Panc1 (cell line): Measurements from ENCODE around the gene SH3GL1. TPM values are rescaled to one million over a fixed set of nuclear protein-coding genes. Genes with fewer than 3 reads are reported as not detected.

ENCODE experiments used
- ATAC-seq: fragments of 200-7000 bp; cut with Tn5 transposase; 2 replicates; pipeline ENCODE4 v1.9.1; 2020; ENCODE audit warnings: mild to moderate bottlenecking, moderate library complexity
- BruUV-seq: library from RNA; stranded (reverse); fragments of 400-500 nt; replicated peaks from 2 replicates; lab custom pipeline; 2021; lab: Mats Ljungman, UMichigan
- CTCF ChIA-PET: fragments of 300-600 bp; sonication (Branson Sonifier 250); formaldehyde crosslinking; loops from one replicate; lab custom pipeline; 2022; ENCODE audit warnings: antibody characterized with exemption; lab: Charles Lee
- POLR2A ChIA-PET: fragments of 300-600 bp; sonication (Branson Sonifier 250); formaldehyde crosslinking; loops from one replicate; lab custom pipeline; 2022; ENCODE audit warnings: antibody characterized with exemption; lab: Charles Lee
- DNase-seq: peaks from one replicate; pipeline ENCODE4 v3.0.0-alpha.2; 2010; ENCODE audit warnings: low read depth, low spot score
- H3K27ac ChIP-seq: 2 replicates; pipeline ENCODE4 v1.5.1; 2011; ENCODE audit warnings: mild to moderate bottlenecking, low read length, inconsistent platforms
- H3K27me3 ChIP-seq: fragments of 200-500 bp; sonication (Bioruptor generic); 2 replicates; pipeline ENCODE4 v1.6.0; 2014; ENCODE audit warnings: low read length, inconsistent platforms; ENCODE audit not compliant: control insufficient read depth, insufficient read depth
- H3K36me3 ChIP-seq: fragments of 200-500 bp; sonication (Bioruptor generic); 2 replicates; pipeline ENCODE4 v1.5.1; 2014; ENCODE audit warnings: inconsistent platforms, mild to moderate bottlenecking, low read length, moderate library complexity; ENCODE audit not compliant: control insufficient read depth, insufficient read depth
- H3K4me1 ChIP-seq: 2 replicates; pipeline ENCODE4 v1.5.1; 2011; ENCODE audit warnings: inconsistent platforms, mild to moderate bottlenecking, low read length, moderate library complexity; ENCODE audit not compliant: control insufficient read depth, insufficient read depth
- H3K4me3 ChIP-seq, 2 experiments: 2 replicates each; pipeline ENCODE4 v1.5.1; 2011 to 2012; ENCODE audit warnings: low read depth in 2 of 2, low read length in 2 of 2, mild to moderate bottlenecking in 2 of 2, inconsistent platforms in 1 of 2, moderate library complexity in 1 of 2
- H3K9me3 ChIP-seq: fragments of 200-500 bp; sonication (Bioruptor generic); 2 replicates; pipeline ENCODE4 v1.5.1; 2014; ENCODE audit warnings: low read depth, mild to moderate bottlenecking, inconsistent platforms, low read length, moderate library complexity; ENCODE audit not compliant: control insufficient read depth, insufficient read depth
- CTCF ChIP-seq: fragments of 450-650 bp; IDR thresholded peaks from 2 replicates; pipeline ENCODE4 v1.5.1; 2017; ENCODE audit warnings: mild to moderate bottlenecking
- POLR2AphosphoS5 ChIP-seq: IDR thresholded peaks from 2 replicates; pipeline ENCODE4 v1.6.1; 2012; ENCODE audit warnings: mild to moderate bottlenecking, low read depth, low read length, moderate library complexity
- REST ChIP-seq, 2 experiments: IDR thresholded peaks; 2 replicates each; pipeline ENCODE4 v1.6.1; 2011 to 2012; ENCODE audit warnings: low read depth in 2 of 2, control low read depth in 1 of 2, low read length in 1 of 2, mild to moderate bottlenecking in 1 of 2, moderate library complexity in 1 of 2; ENCODE audit not compliant: insufficient read depth in 1 of 2
- SIN3A ChIP-seq: IDR thresholded peaks from 2 replicates; pipeline ENCODE4 v1.6.1; 2012; ENCODE audit warnings: low read depth, mild to moderate bottlenecking, low read length, moderate library complexity, borderline replicate concordance; ENCODE audit not compliant: insufficient read depth
- TCF7L2 ChIP-seq: IDR thresholded peaks from 2 replicates; pipeline ENCODE4 v1.6.1; 2011; ENCODE audit warnings: mild to moderate bottlenecking, low read depth, low read length, inconsistent platforms
- in situ Hi-C: cut with HindIII; loops from 2 replicates; pipeline ENCODE4 v1.10.0; 2016; ENCODE audit warnings: low sequenced_read_pairs, low pct_unique_long_range_greater_than_20kb
- intact Hi-C: fragments of 100-400 bp; cut with micrococcal nuclease; formaldehyde crosslinking; loops from one replicate; pipeline ENCODE4 v1.10.0; 2022; ENCODE audit not compliant: unreplicated experiment
- total RNA-seq: library from RNA; stranded (reverse); gene quantifications from one replicate; pipeline ENCODE4 v1.2.1, GENCODE V29; 2021; ENCODE audit not compliant: unreplicated experiment

SH3GL1 gene
- total RNA-seq, 1 experiment from 2014 or later = 57.1 TPM

GRCh38 chr19:4319067-4319718 is 81.2 kb downstream of the SH3GL1 start:
- Histone ChIP-seq H3K4me3 (no peak overlapping the region), H3K27me3 (no peaks in the 10 kb centered on the region), H3K4me1 (no peaks in the 10 kb centered on the region), H3K27ac (no peak overlapping the region), H3K9me3 (no peaks in the 10 kb centered on the region), H3K36me3 (no peaks in the 10 kb centered on the region)
- in situ Hi-C loops = no loop called here
- CTCF ChIA-PET = no interaction called here
- POLR2A ChIA-PET = no interaction called here
- BruUV-seq = no TSS peak
- ATAC-seq (no peak), DNase-seq (no peak)
- TF ChIP-seq SIN3A = no peak
- TF ChIP-seq POLR2AphosphoS5 = no peak
- no peak for TF ChIP-seq CTCF
- TF ChIP-seq TCF7L2 = no peak
- no peak for TF ChIP-seq REST (IDR thresholded peaks at IDR 0.05; ENCODE audit: insufficient read depth in 1 of 2, low read depth in 2 of 2, low read length in 1 of 2)
- intact Hi-C loops = no loop called here

GRCh38 chr19:4318460-4318859 is 81.9 kb downstream of the SH3GL1 start:
- no peak for TF ChIP-seq CTCF
- TF ChIP-seq TCF7L2 = no peak
- TF ChIP-seq SIN3A = no peak
- TF ChIP-seq REST (IDR thresholded peaks at IDR 0.05; ENCODE audit: insufficient read depth in 1 of 2, low read depth in 2 of 2, low read length in 1 of 2) = no peak
- no peak for TF ChIP-seq POLR2AphosphoS5

More at GRCh38 chr19:4318460-4318859, 81.9 kb downstream of the SH3GL1 start:
- intact Hi-C loops (no loop called here), in situ Hi-C loops (no loop called here)
- ChIA-PET POLR2A (no interaction called here), CTCF (no interaction called here)
- DNase-seq (no peak), ATAC-seq (no peak)
- no peaks in the 10 kb centered on the region for H3K9me3 ChIP-seq
- H3K27ac ChIP-seq = no peak overlapping the region
- no peak overlapping the region for H3K4me3 ChIP-seq
- H3K4me1 ChIP-seq = no peaks in the 10 kb centered on the region
- no peaks in the 10 kb centered on the region for H3K27me3 ChIP-seq
- BruUV-seq = no TSS peak
- no peaks in the 10 kb centered on the region for H3K36me3 ChIP-seq
